ENCODE data around the gene KRT6B. TPM values are rescaled to one million over a fixed set of nuclear protein-coding genes. Genes with fewer than 3 reads are reported as not detected.

KRT6B gene
- total and polyA plus RNA-seq, 2 of the 8 experiments (the other 6 are each of a cell fraction or from before 2014, with no cell fraction given) = not detected

- Histone ChIP-seq H2BK20ac (ENCODE audit: low read length) (no peak overlapping the region), H4K5ac (ENCODE audit: insufficient read length, low read depth, low read length) (no peak overlapping the region), H3K4ac (replicated peaks; ENCODE audit: insufficient read length, low read depth, low read length) (no peak overlapping the region), H3K14ac (ENCODE audit: insufficient read length) (no peak overlapping the region), H3K27ac (ENCODE audit: low read depth, low read length) (no peak overlapping the region), H3K79me2 (ENCODE audit: control insufficient read depth in 1 of 2, insufficient read depth in 2 of 2, low read length in 2 of 2) (no peaks in the 10 kb centered on the region), H3K4me1 (replicated peaks in 1 of 4; ENCODE audit: control insufficient read depth in 3 of 4, insufficient read depth in 4 of 4, low read length in 3 of 4) (no peaks in the 10 kb centered on the region), H3K23me2 (ENCODE audit: low read depth, low read length) (no peaks in the 10 kb centered on the region), H3K56ac (replicated peaks; ENCODE audit: insufficient read length, low read depth, low read length) (no peak overlapping the region), H4K91ac (replicated peaks; ENCODE audit: insufficient read length, low read length) (no peak overlapping the region), H4K20me1 (replicated peaks in 1 of 2; ENCODE audit: control insufficient read depth in 1 of 2, insufficient read depth in 2 of 2, low read length in 2 of 2) (no peaks in the 10 kb centered on the region), H2AK5ac (ENCODE audit: low read depth, low read length) (no peak overlapping the region), H3K79me1 (ENCODE audit: low read depth, low read length) (no peaks in the 10 kb centered on the region), H4K8ac (ENCODE audit: extremely low read depth, insufficient read depth, low read length) (no peak overlapping the region), H3K9me3 (ENCODE audit: insufficient read depth in 2 of 2, low read depth in 1 of 2, low read length in 1 of 2) (no peaks in the 10 kb centered on the region), H3K36me3 (ENCODE audit: control insufficient read depth in 2 of 4, insufficient read depth in 4 of 4, low read length in 3 of 4) (no peaks in the 10 kb centered on the region), H2BK12ac (ENCODE audit: low read depth, low read length) (no peak overlapping the region), H3K4me3 (ENCODE audit: extremely low read depth in 1 of 4, insufficient read depth in 2 of 4, low read depth in 3 of 4, low read length in 4 of 4) (no peak overlapping the region), H3K18ac (ENCODE audit: extremely low read depth, low read length) (no peak overlapping the region), H3K4me2 (ENCODE audit: insufficient read depth in 1 of 2, low read depth in 2 of 2, low read length in 2 of 2) (no peak overlapping the region), H3K9ac (replicated peaks in 1 of 4; ENCODE audit: extremely low read depth in 1 of 4, low read depth in 3 of 4, low read length in 3 of 4) (no peak overlapping the region), H3K27me3 (replicated peaks in 1 of 4; ENCODE audit: control insufficient read depth in 3 of 4, extremely low read depth in 1 of 4, insufficient read depth in 3 of 4, low read length in 3 of 4) (no peaks in the 10 kb centered on the region), H2BK120ac (replicated peaks; ENCODE audit: low read depth, low read length) (no peak overlapping the region), H2BK5ac (ENCODE audit: low read depth, low read length) (no peak overlapping the region), H3K23ac (ENCODE audit: insufficient read length) (no peak overlapping the region), H2BK15ac (ENCODE audit: low read length) (no peak overlapping the region), H2AFZ (ENCODE audit: low read length) (no peak overlapping the region)
- no peak for TF ChIP-seq JUND (IDR thresholded peaks at IDR 0.05; ENCODE audit: low read length)
- no peak for TF ChIP-seq RAD21 (IDR thresholded peaks at IDR 0.05 in 1 of 2, conservative IDR thresholded peaks at IDR 0.05 in 1 of 2; ENCODE audit: low read depth in 2 of 2, low read length in 2 of 2)
- TF ChIP-seq POLR2AphosphoS5 (IDR thresholded peaks at IDR 0.05; ENCODE audit: low read depth, low read length) = no peak
- no peak for TF ChIP-seq GABPA (IDR thresholded peaks at IDR 0.05; ENCODE audit: borderline replicate concordance, insufficient read depth, low read length)
- no peak for TF ChIP-seq JUN (IDR thresholded peaks at IDR 0.05; ENCODE audit: low read depth, low read length)
- FAIRE-seq (no peak), DNase-seq (ENCODE audit: low read depth in 1 of 2, low spot score in 2 of 2) (no peak)
- ChIA-PET POLR2A (ENCODE audit: partially characterized antibody) (no interaction called here), CTCF (ENCODE audit: partially characterized antibody) (no interaction called here)
- 87% methylated on average over 5 of the region's 5 CpGs; no CpG with 5 or more reads in 1 of the 2 experiments for WGBS, 2 experiments (ENCODE audit: extremely low coverage in 1 of 2, insufficient coverage in 1 of 2, insufficient read length in 1 of 2, insufficient replicate concordance in 2 of 2, low coverage in 1 of 2, low lambda C conversion rate in 2 of 2, missing lambda C conversion rate in 1 of 2)
These were observed 34.5 kb upstream of the KRT6B start for GRCh38 chr12:52486166-52487105.
